Parathyroid adenoma (tissue), 2 donors: ENCODE results near the gene GLG1.

ENCODE experiments used
- H2AFZ ChIP-seq: fragments of 300-600 bp; sonication (generic); one replicate; pipeline ENCODE4 v1.7.0; 2017; ENCODE audit warnings: antibody characterized with exemption, mild to moderate bottlenecking
- H3K27ac ChIP-seq: fragments of 300-600 bp; sonication (generic); one replicate; pipeline ENCODE4 v1.7.0; 2017
- H3K27me3 ChIP-seq: fragments of 300-600 bp; sonication (generic); one replicate; pipeline ENCODE4 v1.7.0; 2017; ENCODE audit warnings: low read length; ENCODE audit not compliant: control insufficient read depth, insufficient read depth
- H3K36me3 ChIP-seq: fragments of 300-600 bp; sonication (generic); one replicate; pipeline ENCODE4 v1.7.0; 2017; ENCODE audit warnings: low read length; ENCODE audit not compliant: control insufficient read depth, insufficient read depth
- H3K4me1 ChIP-seq: fragments of 300-600 bp; sonication (generic); one replicate; pipeline ENCODE4 v1.7.0; 2017; ENCODE audit warnings: control low read depth
- H3K4me2 ChIP-seq: fragments of 300-600 bp; sonication (generic); one replicate; pipeline ENCODE4 v1.7.0; 2017; ENCODE audit warnings: low read length
- H3K4me3 ChIP-seq: fragments of 300-600 bp; sonication (generic); one replicate; pipeline ENCODE4 v1.7.0; 2017; ENCODE audit warnings: low read depth, low read length
- H3K79me2 ChIP-seq: fragments of 300-600 bp; sonication (generic); one replicate; pipeline ENCODE4 v1.7.0; 2017; ENCODE audit warnings: control low read depth
- H3K9ac ChIP-seq: fragments of 300-600 bp; sonication (generic); one replicate; pipeline ENCODE4 v1.7.0; 2017; ENCODE audit warnings: mild to moderate bottlenecking
- H3K9me3 ChIP-seq: fragments of 300-600 bp; sonication (generic); one replicate; pipeline ENCODE4 v1.7.0; 2017; ENCODE audit warnings: low read length; ENCODE audit not compliant: control insufficient read depth
- TF ChIP-seq, protein P1 (sequence below): fragments of 300-600 bp; sonication (generic); IDR thresholded peaks from one replicate; pipeline ENCODE4 v1.7.0; 2017; ENCODE audit warnings: antibody characterized with exemption, mild to moderate bottlenecking
- donor health status: primary hyperparathyroidism.

Gene GLG1

GRCh38 chr16:74562117-74562516 lies 44.8 kb downstream of the GLG1 start:
- peaks cover 27% of the 10 kb centered on the region for H3K79me2 ChIP-seq
- no peak overlapping the region for H2AFZ ChIP-seq
- no peaks in the 10 kb centered on the region for H3K27me3 ChIP-seq
- H3K27ac ChIP-seq, result no peak overlapping the region
- no peaks in the 10 kb centered on the region for H3K36me3 ChIP-seq
- no peak overlapping the region for H3K4me3 ChIP-seq
- no peak overlapping the region for H3K4me2 ChIP-seq
- H3K9ac ChIP-seq, result no peak overlapping the region
- TF ChIP-seq, protein P1, sequence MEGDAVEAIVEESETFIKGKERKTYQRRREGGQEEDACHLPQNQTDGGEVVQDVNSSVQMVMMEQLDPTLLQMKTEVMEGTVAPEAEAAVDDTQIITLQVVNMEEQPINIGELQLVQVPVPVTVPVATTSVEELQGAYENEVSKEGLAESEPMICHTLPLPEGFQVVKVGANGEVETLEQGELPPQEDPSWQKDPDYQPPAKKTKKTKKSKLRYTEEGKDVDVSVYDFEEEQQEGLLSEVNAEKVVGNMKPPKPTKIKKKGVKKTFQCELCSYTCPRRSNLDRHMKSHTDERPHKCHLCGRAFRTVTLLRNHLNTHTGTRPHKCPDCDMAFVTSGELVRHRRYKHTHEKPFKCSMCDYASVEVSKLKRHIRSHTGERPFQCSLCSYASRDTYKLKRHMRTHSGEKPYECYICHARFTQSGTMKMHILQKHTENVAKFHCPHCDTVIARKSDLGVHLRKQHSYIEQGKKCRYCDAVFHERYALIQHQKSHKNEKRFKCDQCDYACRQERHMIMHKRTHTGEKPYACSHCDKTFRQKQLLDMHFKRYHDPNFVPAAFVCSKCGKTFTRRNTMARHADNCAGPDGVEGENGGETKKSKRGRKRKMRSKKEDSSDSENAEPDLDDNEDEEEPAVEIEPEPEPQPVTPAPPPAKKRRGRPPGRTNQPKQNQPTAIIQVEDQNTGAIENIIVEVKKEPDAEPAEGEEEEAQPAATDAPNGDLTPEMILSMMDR, result no peak
- peaks cover 21% of the 10 kb centered on the region for H3K4me1 ChIP-seq
- no peaks in the 10 kb centered on the region for H3K9me3 ChIP-seq

DNA sequence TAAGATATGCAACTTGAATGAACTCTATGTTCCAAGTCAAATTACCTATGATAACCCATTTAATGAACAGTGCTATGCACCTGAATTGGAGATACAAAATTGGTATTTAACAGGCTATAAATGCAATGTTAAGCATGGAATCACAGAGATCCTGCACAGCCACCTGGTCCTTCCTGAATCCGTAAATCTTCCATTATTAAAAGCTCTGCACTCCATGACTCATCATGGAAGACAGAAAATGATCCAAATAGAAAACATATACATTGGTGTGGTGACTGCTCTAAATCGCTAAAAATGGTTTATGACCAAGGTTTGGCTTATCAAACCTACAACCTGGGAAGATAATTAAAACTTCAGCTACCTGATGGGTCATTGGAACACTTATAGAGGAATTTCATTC lies 45.3 kb downstream of the GLG1 start:
- no peak overlapping the region for H3K9ac ChIP-seq
- H3K4me1 ChIP-seq, result peaks cover 21% of the 10 kb centered on the region
- H3K4me2 ChIP-seq, result no peak overlapping the region
- TF ChIP-seq, protein P1, result no peak
- peaks cover 27% of the 10 kb centered on the region for H3K79me2 ChIP-seq
- H3K27me3 ChIP-seq, result no peaks in the 10 kb centered on the region
- no peak overlapping the region for H2AFZ ChIP-seq
- no peak overlapping the region for H3K27ac ChIP-seq
- H3K4me3 ChIP-seq, result no peak overlapping the region
- H3K9me3 ChIP-seq, result no peaks in the 10 kb centered on the region
- H3K36me3 ChIP-seq, result no peaks in the 10 kb centered on the region

DNA sequence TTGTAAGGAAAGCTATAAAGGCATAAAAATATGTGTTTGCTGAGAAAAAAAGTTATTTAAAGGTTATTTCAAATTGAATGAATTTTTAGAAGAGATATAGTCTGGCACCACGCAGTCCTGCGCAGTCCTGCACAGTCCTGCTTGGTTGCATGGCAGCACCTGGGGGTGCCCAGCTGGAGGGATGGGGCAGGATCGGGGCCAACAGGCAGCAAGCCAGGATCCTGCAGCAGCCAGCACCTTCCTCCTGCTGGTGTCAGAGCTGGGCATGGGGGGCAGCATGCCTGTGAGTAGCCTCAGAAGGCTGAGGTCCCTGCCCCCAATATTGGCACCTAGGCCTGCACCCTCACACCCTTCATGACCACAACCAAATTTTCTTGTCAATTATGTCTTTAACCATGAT lies 46.0 kb downstream of the GLG1 start:
- Histone ChIP-seq H2AFZ (no peak overlapping the region), H3K9me3 (no peaks in the 10 kb centered on the region), H3K27ac (no peak overlapping the region), H3K4me1 (peaks cover 21% of the 10 kb centered on the region), H3K79me2 (peaks cover 26% of the 10 kb centered on the region), H3K9ac (no peak overlapping the region), H3K4me3 (no peak overlapping the region), H3K36me3 (no peaks in the 10 kb centered on the region), H3K4me2 (no peak overlapping the region), H3K27me3 (no peaks in the 10 kb centered on the region)
- TF ChIP-seq, protein P1, result no peak

DNA sequence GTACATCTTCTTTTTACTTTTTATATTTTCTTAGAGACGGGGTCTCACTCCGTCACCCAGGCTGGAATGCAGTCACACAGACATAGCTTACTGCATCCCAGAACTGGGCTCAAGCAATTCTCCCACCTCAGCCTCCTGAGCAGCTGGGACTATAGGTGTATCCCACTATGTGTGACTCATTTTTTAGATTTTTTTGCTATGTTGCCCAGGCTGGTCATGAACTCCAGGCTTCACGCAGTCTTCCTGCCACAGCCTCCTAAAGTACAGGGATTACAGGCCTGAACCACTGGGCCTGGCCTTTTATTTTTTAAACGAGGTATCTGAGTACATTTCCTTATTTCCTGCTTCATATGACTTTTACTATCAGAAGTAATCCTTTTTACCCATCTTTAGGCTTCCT lies 48.0 kb downstream of the GLG1 start:
- Histone ChIP-seq H2AFZ (no peak overlapping the region), H3K9me3 (no peaks in the 10 kb centered on the region), H3K4me1 (peaks cover 13% of the 10 kb centered on the region), H3K4me2 (no peak overlapping the region), H3K4me3 (no peak overlapping the region), H3K36me3 (no peaks in the 10 kb centered on the region), H3K79me2 (peaks cover 21% of the 10 kb centered on the region), H3K27me3 (no peaks in the 10 kb centered on the region), H3K9ac (no peak overlapping the region), H3K27ac (no peak overlapping the region)
- TF ChIP-seq, protein P1, result no peak

- H3K9ac ChIP-seq, result no peak overlapping the region
- no peak overlapping the region for H3K4me2 ChIP-seq
- peaks cover 12% of the 10 kb centered on the region for H3K4me1 ChIP-seq
- no peak overlapping the region for H3K4me3 ChIP-seq
- no peak overlapping the region for H2AFZ ChIP-seq
- H3K27me3 ChIP-seq, result no peaks in the 10 kb centered on the region
- TF ChIP-seq, protein P1, result no peak
- no peaks in the 10 kb centered on the region for H3K9me3 ChIP-seq
- no peak overlapping the region for H3K27ac ChIP-seq
- H3K79me2 ChIP-seq, result peaks cover 18% of the 10 kb centered on the region
- no peaks in the 10 kb centered on the region for H3K36me3 ChIP-seq
Measured at GRCh38 chr16:74557275-74557674, 49.6 kb downstream of the GLG1 start.
